HAP-1 (cell line): Measurements from ENCODE around the gene ACSM4.
"Not testable (repeated sequence)": the region's sequence is repeated elsewhere in the genome, so short reads cannot be mapped to it uniquely, and the experiment has no call there.

Experiments used
- DNase-seq, 2 experiments: peaks; one replicate each; pipeline ENCODE4 v3.0.0-alpha.2; 2016 to 2020; ENCODE audit warnings: low spot score in 2 of 2
- H3K27me3 ChIP-seq: fragments of 250-450 bp; sonication (Bioruptor Pico); 2 replicates; pipeline ENCODE4 v1.5.1; 2020; ENCODE audit warnings: low read depth, mild to moderate bottlenecking, moderate library complexity
- H3K36me3 ChIP-seq: fragments of 250-450 bp; sonication (Bioruptor Pico); replicated peaks from 2 replicates; pipeline ENCODE4 v1.5.1; 2020; ENCODE audit warnings: mild to moderate bottlenecking
- H3K4me1 ChIP-seq: fragments of 250-450 bp; sonication (Bioruptor Pico); 2 replicates; pipeline ENCODE4 v1.5.1; 2020; ENCODE audit warnings: mild to moderate bottlenecking
- H3K4me3 ChIP-seq: fragments of 250-450 bp; sonication (Bioruptor Pico); 2 replicates; pipeline ENCODE4 v1.5.1; 2020; ENCODE audit warnings: mild to moderate bottlenecking, moderate library complexity
- H3K9me3 ChIP-seq: fragments of 250-450 bp; sonication (Bioruptor Pico); 2 replicates; pipeline ENCODE4 v1.5.1; 2020; ENCODE audit warnings: mild to moderate bottlenecking, moderate library complexity
- in situ Hi-C: fragments of 300-500 bp; cut with MboI; formaldehyde crosslinking; loops from 3 replicates; pipeline ENCODE4 v1.14.3; 2020; ENCODE audit warnings: low sequenced_read_pairs, inconsistent platforms, mixed read lengths

Gene ACSM4, protein sequence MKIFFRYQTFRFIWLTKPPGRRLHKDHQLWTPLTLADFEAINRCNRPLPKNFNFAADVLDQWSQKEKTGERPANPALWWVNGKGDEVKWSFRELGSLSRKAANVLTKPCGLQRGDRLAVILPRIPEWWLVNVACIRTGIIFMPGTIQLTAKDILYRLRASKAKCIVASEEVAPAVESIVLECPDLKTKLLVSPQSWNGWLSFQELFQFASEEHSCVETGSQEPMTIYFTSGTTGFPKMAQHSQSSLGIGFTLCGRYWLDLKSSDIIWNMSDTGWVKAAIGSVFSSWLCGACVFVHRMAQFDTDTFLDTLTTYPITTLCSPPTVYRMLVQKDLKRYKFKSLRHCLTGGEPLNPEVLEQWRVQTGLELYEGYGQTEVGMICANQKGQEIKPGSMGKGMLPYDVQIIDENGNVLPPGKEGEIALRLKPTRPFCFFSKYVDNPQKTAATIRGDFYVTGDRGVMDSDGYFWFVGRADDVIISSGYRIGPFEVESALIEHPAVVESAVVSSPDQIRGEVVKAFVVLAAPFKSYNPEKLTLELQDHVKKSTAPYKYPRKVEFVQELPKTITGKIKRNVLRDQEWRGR

GRCh38 chr12:7303772-7304171, at the start of gene ACSM4:
Gene ACSM4 (plus strand): TSS chr12:7304072. CDS start chr12:7304332, 260 bp downstream.
- Histone ChIP-seq H3K9me3 (no peaks in the 10 kb centered on the region), H3K36me3 (no peaks in the 10 kb centered on the region), H3K27me3 (peaks cover 2% of the 10 kb centered on the region; the same call in 1 of the 2 replicates), H3K4me3 (no peak within 1 kb of the TSS), H3K4me1 (no peaks in the 10 kb centered on the region)
- DNase-seq = no peak
- in situ Hi-C loops = no loop called here

DNA sequence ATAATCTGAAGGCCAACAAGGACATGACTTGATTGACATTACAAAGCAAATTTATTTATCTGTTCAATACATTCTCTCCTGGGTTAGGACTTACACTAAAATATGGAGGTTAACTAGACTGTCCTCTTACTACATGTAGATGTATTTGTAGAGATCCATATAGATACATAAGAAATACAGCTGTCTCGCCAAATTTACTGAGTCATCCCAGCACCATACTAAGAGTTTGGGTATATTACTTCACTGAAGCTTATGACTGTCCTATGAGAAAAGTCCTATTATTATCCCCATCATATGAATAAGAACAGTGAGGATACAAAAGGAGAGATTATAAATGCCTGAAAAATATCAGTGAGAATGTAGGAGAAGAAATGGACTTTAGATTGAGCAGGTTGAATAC, 44.8 kb upstream of the ACSM4 start:
- no peak for DNase-seq
- Histone ChIP-seq H3K27me3 (no peaks in the 10 kb centered on the region; the same call in 1 of the 2 replicates), H3K4me1 (no peaks in the 10 kb centered on the region), H3K4me3 (no peak overlapping the region), H3K9me3 (no peaks in the 10 kb centered on the region), H3K36me3 (no peaks in the 10 kb centered on the region)
- in situ Hi-C loops = no loop called here

GRCh38 chr12:7264538-7264937, 39.3 kb upstream of the ACSM4 start:
- in situ Hi-C loops = no loop called here
- no peaks in the 10 kb centered on the region for H3K9me3 ChIP-seq
- no peaks in the 10 kb centered on the region; the same call in none of the 2 replicates for H3K27me3 ChIP-seq
- no peak overlapping the region for H3K4me3 ChIP-seq
- no peaks in the 10 kb centered on the region for H3K4me1 ChIP-seq
- DNase-seq = no peak
- no peaks in the 10 kb centered on the region for H3K36me3 ChIP-seq

DNA sequence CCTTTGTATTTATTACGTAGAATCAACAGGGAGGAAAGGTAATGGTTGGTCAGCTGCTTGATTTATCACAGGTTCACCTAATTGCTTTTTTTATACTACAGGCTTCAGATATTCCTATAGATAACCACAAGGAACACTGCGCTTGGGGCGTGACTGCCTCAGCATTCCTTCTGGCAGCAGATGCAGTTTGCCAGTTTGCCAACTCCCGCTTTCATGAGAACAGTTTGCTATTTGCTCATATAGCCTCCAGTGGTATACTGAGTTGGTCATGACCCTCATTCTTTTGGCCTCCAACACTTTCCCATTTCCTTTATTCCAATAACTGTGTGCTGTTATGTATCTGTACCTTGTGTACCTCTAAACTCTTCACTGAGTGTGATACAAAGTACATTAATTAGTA, 38.6 kb upstream of the ACSM4 start:
- DNase-seq = no peak
- Histone ChIP-seq H3K36me3 (no peaks in the 10 kb centered on the region), H3K27me3 (no peaks in the 10 kb centered on the region; the same call in none of the 2 replicates), H3K4me1 (no peaks in the 10 kb centered on the region), H3K9me3 (no peaks in the 10 kb centered on the region), H3K4me3 (no peak overlapping the region)
- in situ Hi-C loops = no loop called here

GRCh38 chr12:7269273-7269672, 34.6 kb upstream of the ACSM4 start:
- in situ Hi-C loops = no loop called here
- no peak overlapping the region for H3K4me3 ChIP-seq
- DNase-seq = no peak

GRCh38 chr12:7271893-7272514, 31.9 kb upstream of the ACSM4 start:
- H3K9me3 ChIP-seq = no peaks in the 10 kb centered on the region
- no peaks in the 10 kb centered on the region; the same call in 1 of the 2 replicates for H3K27me3 ChIP-seq
- in situ Hi-C loops = no loop called here
- no peak for DNase-seq
- no peaks in the 10 kb centered on the region for H3K4me1 ChIP-seq
- H3K4me3 ChIP-seq = no peak overlapping the region
- no peaks in the 10 kb centered on the region for H3K36me3 ChIP-seq

More at GRCh38 chr12:7269273-7269672, 34.6 kb upstream of the ACSM4 start:
- no peaks in the 10 kb centered on the region for H3K9me3 ChIP-seq
- no peaks in the 10 kb centered on the region for H3K4me1 ChIP-seq
- H3K36me3 ChIP-seq = no peaks in the 10 kb centered on the region
- H3K27me3 ChIP-seq = no peaks in the 10 kb centered on the region; the same call in 1 of the 2 replicates

DNA sequence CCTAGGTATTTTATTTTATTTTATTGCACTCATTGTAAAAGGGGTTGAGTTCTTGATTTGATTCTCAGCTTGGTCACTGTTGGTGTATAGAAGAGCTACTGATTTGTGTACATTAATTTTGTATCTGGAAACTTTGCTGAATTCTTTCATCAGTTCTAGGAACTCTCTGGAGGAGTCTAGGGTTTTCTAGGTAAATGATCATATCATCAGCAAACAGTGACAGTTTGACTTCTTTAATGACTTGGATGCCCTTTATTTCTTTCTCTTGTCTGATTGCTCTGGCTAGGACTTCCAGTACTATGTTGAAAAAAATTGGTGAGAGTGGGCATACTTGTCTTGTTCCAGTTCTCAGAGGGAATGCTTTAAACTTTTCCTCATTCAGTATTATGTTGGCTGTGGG, 28.4 kb upstream of the ACSM4 start:
- in situ Hi-C loops, H3K4me1 ChIP-seq, DNase-seq, H3K9me3 ChIP-seq, H3K4me3 ChIP-seq, H3K27me3 ChIP-seq, H3K36me3 ChIP-seq: not testable (repeated sequence)

DNA sequence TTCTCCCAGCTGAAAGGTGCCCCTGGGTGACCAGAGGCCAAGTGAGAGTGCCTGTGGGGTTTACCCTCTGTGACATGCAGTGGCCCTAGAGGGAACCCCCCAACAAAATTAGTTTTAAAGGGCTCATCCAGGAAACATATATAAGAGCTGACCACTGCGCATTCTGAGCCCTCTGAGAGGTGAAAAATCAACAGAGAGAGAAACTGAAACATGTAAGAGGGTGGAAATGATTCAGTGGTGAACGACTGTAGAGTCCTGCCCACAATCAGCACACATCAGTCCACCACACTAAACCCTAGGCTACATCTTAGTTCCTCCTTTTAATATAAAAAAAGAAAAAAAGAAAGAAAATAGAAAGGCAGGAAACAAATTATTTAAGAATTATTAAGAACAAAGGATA, 21.0 kb upstream of the ACSM4 start:
- no peaks in the 10 kb centered on the region for H3K36me3 ChIP-seq
- no peak for DNase-seq
- H3K27me3 ChIP-seq = no peaks in the 10 kb centered on the region
- no peak overlapping the region for H3K4me3 ChIP-seq
- no peaks in the 10 kb centered on the region for H3K9me3 ChIP-seq
- in situ Hi-C loops = no loop called here
- no peaks in the 10 kb centered on the region for H3K4me1 ChIP-seq

- in situ Hi-C loops = no loop called here
- no peaks in the 10 kb centered on the region for H3K4me1 ChIP-seq
- no peak for DNase-seq
- no peaks in the 10 kb centered on the region for H3K9me3 ChIP-seq
- no peak overlapping the region for H3K4me3 ChIP-seq
- H3K27me3 ChIP-seq = no peaks in the 10 kb centered on the region
- no peaks in the 10 kb centered on the region for H3K36me3 ChIP-seq
Measured at GRCh38 chr12:7289743-7290142, 14.1 kb upstream of the ACSM4 start.

GRCh38 chr12:7290588-7290987, 13.3 kb upstream of the ACSM4 start:
- DNase-seq, H3K4me1 ChIP-seq, H3K4me3 ChIP-seq, H3K36me3 ChIP-seq, in situ Hi-C loops, H3K9me3 ChIP-seq, H3K27me3 ChIP-seq: not testable (repeated sequence)

- no peak for DNase-seq
- Histone ChIP-seq H3K36me3 (no peaks in the 10 kb centered on the region), H3K27me3 (no peaks in the 10 kb centered on the region), H3K9me3 (no peaks in the 10 kb centered on the region), H3K4me1 (no peaks in the 10 kb centered on the region), H3K4me3 (no peak overlapping the region)
- in situ Hi-C loops = no loop called here
Measured at GRCh38 chr12:7292300-7292699, 11.6 kb upstream of the ACSM4 start.

DNA sequence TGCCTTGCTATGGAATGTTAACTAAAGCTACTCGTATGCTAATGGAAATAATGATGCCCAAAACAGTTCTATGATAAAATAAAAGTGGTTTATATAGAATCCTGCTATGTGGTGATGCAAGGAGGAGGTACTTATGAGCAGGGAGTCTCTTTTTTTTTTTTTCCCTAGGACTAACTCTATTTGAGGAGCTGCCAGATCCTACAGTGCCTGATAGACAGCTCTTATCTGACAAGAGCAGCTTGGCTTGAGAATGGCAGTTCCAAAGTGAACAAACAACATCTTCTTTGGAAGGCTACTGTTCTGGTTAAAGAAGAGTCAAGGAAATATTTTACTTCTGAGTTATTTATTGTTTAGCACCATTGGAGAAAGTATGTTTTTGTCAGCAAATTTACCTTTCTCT, 10.2 kb upstream of the ACSM4 start:
- no peaks in the 10 kb centered on the region for H3K27me3 ChIP-seq
- no peaks in the 10 kb centered on the region for H3K4me1 ChIP-seq
- in situ Hi-C loops = no loop called here
- no peaks in the 10 kb centered on the region for H3K36me3 ChIP-seq
- no peak for DNase-seq
- H3K9me3 ChIP-seq = no peaks in the 10 kb centered on the region
- H3K4me3 ChIP-seq = no peak overlapping the region

GRCh38 chr12:7295529-7295928, 8.3 kb upstream of the ACSM4 start:
- no peak overlapping the region for H3K4me3 ChIP-seq
- in situ Hi-C loops = no loop called here
- DNase-seq = no peak
- no peaks in the 10 kb centered on the region for H3K9me3 ChIP-seq
- H3K36me3 ChIP-seq = no peaks in the 10 kb centered on the region
- no peaks in the 10 kb centered on the region for H3K4me1 ChIP-seq
- H3K27me3 ChIP-seq = no peaks in the 10 kb centered on the region

GRCh38 chr12:7297865-7298264, 6.0 kb upstream of the ACSM4 start:
- Histone ChIP-seq H3K9me3 (no peaks in the 10 kb centered on the region), H3K27me3 (no peaks in the 10 kb centered on the region), H3K4me3 (no peak overlapping the region), H3K36me3 (no peaks in the 10 kb centered on the region), H3K4me1 (no peaks in the 10 kb centered on the region)
- no peak for DNase-seq
- in situ Hi-C loops = no loop called here
